Measurements from ENCODE around the gene PALLD.
A peak's percentile ranks its signal among the peaks of the same experiment; 100 is the strongest.

The PALLD gene

GRCh38 chr4:168628251-168628650 is 131.4 kb downstream of the PALLD start:
- no peak for DNase-seq

GRCh38 chr4:168629566-168629965 is 132.7 kb downstream of the PALLD start:
- no peak for DNase-seq

- no peak for DNase-seq
Observed at GRCh38 chr4:168630445-168631187, 133.8 kb downstream of the PALLD start.

DNA sequence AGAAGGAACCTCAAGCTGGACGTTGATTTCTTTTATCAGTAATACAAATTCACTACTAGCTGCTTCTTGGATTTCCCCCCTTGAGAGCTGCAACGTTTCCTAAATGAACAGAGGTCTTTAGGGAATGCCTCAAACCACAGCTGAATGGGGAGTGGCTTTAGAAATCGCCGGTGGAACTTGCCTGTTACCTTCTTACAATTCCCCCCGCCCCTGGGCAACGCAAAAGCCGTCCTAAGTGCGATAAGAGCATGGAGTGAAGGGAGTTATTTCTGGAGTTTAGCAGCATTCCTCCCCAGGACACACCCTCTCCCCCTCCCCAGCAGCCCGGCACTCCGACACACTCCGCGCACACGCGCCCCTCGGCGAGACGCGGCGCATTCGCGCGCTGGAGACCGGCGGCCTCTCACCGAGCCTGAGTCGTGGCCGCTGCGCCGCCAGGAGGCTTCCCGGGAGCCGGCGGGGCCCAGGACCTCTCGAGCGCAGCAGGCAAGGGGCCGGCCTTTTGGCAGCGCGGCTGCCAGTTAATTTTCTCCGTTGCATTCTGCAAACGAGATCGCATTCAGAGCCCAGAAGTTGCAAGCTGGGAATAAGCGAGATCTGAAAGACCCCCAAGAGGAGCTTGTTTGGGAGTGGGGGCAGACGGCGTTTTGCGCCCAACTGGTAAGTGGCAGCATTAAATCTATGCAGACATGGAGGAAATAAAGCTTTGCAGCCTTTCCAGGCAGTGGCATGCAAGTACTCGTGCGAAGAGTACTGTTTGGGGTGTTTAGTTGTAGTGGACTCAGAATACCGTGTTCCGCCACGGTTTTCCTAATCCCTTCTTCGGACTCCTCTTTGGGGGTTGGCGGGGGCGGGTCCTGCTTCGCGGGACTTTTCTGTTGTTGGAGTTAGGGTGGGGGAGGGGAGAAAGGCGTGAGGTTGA is 134.7 kb downstream of the PALLD start:
- DNase-seq = peak; percentile 23

DNA sequence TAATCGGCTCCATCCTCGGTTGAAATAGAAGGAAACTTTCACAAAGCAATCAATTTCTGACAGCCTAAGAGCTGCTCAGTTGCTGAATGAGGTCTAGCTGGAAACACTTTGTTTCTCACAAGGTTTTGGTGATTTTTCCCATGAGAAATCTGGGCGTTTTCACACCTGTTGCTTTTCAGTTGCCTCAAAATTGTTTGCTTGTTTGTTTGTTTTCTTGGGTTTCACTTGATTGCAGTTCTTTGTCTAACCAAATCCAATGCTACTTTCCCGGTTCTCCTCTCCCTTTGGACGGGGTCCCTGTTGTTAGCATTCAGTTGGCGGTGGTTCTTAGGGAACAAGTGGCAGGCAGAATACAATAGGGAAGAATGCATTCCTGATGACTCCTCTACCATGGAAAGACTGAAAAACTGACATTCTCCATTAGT is 135.5 kb downstream of the PALLD start:
- DNase-seq = no peak

DNA sequence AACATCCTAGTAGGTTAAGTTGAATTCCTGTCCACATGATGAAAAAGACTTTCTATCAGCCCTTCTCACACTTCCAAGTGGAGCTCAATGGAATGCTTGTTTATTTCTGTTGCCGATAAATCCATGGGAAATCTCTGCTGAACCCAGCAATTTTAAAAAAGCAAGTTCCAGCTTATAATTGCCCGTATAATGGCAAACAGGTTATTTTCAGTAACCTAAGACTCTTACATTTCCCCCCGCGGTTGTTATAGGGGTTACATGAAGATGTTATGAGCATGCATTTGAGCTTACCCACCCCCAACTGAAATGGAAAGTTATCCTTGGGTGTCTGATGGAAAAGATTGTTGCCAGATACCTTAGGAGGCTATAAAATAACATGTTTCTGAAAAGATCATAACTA is 136.2 kb downstream of the PALLD start:
- no peak for DNase-seq

GRCh38 chr4:168633496-168633895 is 136.6 kb downstream of the PALLD start:
- DNase-seq = no peak

- no peak for DNase-seq
Observed at GRCh38 chr4:168634276-168634802, 137.5 kb downstream of the PALLD start.

DNA sequence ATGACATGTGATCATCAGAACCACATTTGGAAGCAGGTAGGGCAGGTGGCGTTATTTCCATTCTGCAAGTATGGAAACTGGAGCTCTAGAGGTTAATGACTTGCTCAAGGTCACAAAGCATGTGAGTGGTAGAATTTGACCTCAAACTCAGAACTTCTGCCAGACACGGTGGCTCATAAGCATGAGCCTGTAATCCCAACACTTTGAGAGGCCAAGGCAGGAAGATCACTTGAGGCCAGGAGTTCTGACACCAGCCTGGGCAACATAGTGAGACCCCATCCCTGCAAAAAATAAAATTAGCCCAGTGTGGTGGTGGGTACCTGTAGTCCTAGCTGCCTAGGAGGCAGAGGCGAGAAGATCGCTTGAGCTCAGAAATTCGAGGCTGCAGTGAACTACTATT is 139.2 kb downstream of the PALLD start:
- DNase-seq = no peak

DNA sequence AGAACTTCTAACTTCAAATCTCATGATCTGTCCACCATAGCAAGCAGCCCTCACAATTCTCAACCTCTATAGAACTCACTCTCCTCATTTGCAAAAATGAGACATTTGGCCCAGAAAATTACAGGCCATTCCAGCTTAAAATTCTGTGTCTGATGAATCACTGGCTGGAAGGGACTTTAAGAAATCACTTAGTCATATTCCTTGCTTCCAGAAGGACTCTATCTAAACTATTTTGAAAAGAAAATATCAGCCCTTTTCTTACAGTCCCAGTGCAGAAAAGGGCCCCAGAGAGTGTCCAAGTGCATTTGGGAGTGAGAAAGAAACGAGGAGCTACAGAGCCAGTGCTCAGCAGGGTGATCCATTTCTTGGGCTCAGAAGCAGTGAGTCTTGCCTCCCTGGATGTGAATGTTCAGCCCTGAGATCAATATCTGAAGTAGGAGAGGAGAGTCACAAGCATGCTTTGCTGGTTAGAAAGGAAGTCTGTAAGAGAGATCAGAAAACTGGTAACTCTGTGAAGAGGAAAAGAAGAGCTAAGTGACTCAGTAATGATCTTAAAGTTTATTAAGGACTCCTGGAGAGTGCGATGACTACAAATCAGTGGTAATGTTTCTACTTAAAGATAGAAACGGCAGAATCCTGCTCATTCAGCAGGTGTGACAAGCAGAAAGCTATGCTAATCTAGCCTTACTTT is 139.8 kb downstream of the PALLD start:
- DNase-seq = no peak

DNA sequence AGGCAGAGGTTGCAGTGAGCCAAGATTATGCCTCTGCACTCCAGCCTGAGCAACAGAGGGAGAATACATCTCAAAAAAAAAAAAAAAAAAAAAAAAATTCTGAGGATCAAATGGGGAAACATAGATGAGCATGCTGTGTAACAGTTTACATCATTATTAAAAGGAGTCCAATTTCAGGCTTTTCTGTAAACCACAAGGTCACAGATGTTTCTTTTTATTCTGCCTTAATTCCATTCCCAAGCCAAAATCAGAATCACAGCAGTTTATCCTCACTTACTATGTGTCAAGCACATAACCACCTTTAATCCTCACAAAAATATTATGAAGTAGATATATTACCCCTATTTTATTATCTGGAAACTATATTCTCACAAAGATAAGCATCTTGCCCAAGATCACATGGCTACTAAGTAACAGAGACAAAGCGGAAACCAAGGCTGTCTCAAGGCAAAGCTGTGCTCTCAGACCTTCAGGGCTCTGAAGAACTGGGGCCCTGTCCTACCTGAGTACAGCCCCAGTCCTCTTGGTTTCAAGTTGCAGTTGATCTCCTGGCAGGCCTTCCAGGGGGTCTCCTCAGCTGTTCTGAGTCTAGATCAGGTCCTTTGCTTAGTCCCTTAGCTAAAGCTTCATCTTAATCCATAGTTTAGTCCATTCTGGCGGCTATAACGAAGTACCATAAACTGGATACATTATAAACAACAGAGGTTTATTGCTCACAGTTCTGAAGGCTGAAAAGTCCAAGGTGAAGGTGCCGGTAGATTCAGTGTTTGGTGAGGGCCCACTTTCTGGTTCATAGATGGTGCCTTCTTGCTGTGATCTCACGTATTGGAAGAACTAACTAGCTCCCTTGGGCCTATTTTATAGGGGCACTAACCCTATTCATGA is 141.3 kb downstream of the PALLD start:
- DNase-seq = no peak

DNA sequence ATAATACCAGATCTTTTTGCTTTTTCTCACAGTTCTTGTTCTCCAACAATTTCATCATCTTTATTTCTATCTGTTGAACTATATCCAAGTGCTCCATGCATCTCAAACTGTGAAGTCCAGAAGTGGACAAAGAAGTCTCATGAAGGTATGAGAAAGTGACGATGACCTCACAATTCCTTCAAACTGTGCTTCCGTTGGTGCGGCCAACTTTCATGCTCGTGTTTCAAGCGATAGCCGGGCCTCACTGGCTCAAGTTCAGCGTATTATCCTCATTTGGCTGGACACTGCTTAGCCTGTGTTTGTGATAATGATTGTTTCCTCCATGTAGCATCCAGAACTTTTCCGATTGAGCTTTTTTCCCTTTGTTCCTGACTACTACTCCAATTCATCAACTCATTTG is 143.1 kb downstream of the PALLD start:
- no peak for DNase-seq

DNA sequence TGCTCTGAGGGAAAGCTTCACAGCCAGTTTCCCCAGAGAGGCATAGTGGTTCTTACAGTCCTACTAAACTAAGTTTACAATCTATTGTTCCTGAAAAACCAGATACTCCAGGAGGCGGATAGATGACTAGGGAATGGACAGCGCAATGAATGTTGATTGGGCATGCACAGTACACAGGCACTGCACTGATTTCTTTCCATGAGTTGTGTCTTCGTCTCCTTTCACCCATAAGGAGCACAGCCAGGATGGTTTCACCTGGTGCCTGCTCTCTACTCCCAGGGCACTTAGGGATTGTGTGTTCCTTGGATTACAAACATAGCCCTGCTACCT is 144.9 kb downstream of the PALLD start:
- no peak for DNase-seq

GRCh38 chr4:168642591-168642990 is 145.7 kb downstream of the PALLD start:
- no peak for DNase-seq

DNA sequence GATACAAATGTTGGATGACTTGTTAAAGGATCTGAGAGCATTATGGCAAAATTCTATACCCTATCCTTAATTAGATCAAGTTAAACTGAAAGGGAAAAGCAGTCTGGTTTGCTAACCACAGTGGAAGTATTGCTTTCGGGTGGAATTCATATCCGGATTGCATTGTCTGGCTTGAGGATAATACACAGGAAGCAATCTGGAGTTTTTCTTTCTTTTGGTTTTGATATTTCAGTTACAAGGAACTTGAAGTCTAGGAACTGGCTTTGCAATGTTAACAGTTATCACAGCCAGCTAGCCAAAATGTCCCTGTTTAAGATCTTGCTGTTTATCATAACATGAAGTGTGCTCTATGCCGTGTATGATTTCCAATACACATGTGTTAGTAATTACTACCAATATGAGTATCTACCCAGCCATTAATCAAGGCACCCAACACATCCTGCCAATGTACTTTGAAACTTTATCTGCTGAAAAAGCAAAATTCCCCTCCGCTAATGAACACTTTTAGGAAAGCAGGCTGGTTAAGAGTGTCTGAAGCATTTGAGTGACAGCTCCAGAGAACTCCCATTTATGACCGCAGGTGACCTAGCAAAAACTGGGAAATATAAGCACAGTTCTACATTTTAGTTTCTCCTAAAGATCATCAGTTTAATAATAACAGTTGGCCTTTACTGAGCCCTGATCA is 146.4 kb downstream of the PALLD start:
- no peak for DNase-seq

- no peak for DNase-seq
Observed at GRCh38 chr4:168643796-168644159, 146.9 kb downstream of the PALLD start.

DNA sequence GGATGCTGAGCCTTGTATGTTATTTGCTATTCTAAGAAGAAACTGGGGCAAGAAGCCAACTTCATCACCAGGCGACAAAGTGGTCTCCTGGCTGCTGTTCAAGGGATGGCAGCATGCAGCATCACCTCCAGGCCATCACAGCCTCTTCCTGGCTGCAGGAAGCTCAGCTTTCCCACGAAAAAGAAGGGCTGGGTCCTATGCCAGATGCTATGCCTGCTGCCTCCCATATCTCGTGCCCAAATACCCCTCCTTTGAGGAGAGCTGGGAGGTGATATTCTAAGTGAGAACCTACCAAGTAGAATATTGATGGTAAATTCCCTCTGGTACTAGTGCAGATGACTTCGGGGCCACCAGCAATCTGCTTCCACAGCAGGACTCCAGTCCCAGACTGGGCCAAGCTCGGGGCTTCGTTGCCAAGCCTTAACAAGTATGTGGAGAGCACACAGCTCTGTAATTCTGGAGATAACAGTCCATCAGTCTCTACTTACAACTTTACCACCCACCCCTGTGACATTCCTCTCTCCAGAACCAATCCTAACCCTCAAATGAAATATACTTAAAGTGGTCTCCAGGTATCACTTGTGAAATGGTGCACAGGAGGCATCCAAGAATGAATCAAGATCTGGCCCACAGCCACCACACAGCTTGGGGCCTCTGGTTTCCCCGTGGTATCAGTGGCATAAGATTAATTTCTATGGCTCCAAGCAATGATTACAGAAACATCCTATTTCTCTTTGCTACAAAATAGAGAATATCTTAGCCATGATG is 149.3 kb downstream of the PALLD start:
- DNase-seq = peak; percentile 75

GRCh38 chr4:168647646-168648375 is 151.0 kb downstream of the PALLD start:
- DNase-seq = no peak

DNA sequence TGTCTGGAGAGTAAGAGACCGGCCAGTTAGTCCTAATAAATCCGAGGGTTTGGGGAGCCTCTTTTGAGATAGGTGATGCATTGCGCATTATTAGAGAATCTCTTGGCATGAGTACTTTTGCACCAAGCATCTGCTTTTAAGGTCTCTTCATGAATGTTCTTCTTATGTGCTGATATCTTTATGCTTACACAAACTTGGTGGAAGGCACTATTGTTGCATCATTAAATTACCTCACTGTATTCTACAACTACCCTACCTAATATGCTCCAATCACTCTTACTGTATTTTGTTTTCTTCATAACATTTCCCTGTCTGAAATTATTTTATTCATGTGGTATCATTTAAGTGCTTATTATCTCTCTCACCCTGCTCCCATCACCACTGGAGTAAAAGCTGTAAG is 151.6 kb downstream of the PALLD start:
- DNase-seq = no peak

- no peak for DNase-seq
Observed at GRCh38 chr4:168648929-168649328, 152.1 kb downstream of the PALLD start.

Measured in NCI-H1105 (cell line).